Measurements from ENCODE around the gene TCFL5. TPM values are rescaled to one million over a fixed set of nuclear protein-coding genes. Genes with fewer than 3 reads are reported as not detected.

Gene TCFL5
- total RNA-seq, 1 donor from 2014 or later = 11.0 TPM

DNA sequence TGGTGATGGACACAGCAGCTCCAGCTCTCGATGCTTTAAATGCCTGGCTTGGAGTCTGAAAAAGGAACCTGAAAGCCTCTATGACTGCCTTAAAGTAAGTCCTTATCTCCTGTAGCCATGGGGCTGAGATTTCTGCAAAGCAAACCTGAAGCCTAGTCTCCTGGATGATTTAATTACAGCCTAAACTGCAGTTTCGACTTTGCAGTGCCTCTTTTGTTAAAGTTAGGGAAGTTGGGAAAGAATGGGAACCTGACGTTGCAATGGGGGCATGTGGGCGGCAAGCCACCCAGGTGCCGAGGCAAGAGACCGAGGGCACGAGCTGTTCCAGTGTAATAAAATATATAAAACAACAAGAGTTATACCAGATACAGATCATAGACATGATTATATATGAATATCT is 11.7 kb upstream of the TCFL5 start:
- FAIRE-seq = no peak
- H3K4me2 ChIP-seq (ENCODE audit: low read length) = no peak overlapping the region
- H3K27ac Mint-ChIP-seq (ENCODE audit: unreplicated experiment) = peak overlapping the region; percentile 87
- no peak for DNase-seq (ENCODE audit: low read depth)
- H3K4me3 Mint-ChIP-seq (ENCODE audit: unreplicated experiment) = no peak overlapping the region
- peaks cover 7% of the 10 kb centered on the region for H3K4me1 ChIP-seq (ENCODE audit: insufficient read depth, low read length)
- no peaks in the 10 kb centered on the region for H3K27me3 Mint-ChIP-seq (ENCODE audit: low read depth, unreplicated experiment)
- TF ChIP-seq EZH2 (IDR thresholded peaks at IDR 0.05; ENCODE audit: insufficient read depth, low read length) = no peak
- TF ChIP-seq, protein P1, sequence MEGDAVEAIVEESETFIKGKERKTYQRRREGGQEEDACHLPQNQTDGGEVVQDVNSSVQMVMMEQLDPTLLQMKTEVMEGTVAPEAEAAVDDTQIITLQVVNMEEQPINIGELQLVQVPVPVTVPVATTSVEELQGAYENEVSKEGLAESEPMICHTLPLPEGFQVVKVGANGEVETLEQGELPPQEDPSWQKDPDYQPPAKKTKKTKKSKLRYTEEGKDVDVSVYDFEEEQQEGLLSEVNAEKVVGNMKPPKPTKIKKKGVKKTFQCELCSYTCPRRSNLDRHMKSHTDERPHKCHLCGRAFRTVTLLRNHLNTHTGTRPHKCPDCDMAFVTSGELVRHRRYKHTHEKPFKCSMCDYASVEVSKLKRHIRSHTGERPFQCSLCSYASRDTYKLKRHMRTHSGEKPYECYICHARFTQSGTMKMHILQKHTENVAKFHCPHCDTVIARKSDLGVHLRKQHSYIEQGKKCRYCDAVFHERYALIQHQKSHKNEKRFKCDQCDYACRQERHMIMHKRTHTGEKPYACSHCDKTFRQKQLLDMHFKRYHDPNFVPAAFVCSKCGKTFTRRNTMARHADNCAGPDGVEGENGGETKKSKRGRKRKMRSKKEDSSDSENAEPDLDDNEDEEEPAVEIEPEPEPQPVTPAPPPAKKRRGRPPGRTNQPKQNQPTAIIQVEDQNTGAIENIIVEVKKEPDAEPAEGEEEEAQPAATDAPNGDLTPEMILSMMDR (IDR thresholded peaks at IDR 0.05; ENCODE audit: insufficient read depth, low read depth, low read length) = no peak
- no peak overlapping the region for H2AFZ ChIP-seq (ENCODE audit: low read depth, low read length)
- H3K79me2 ChIP-seq (ENCODE audit: insufficient read depth, low read length) = no peaks in the 10 kb centered on the region
- H3K9me3 ChIP-seq (ENCODE audit: insufficient read depth, low read depth, low read length) = no peaks in the 10 kb centered on the region
- H3K9me3 Mint-ChIP-seq (ENCODE audit: unreplicated experiment) = peaks cover 1% of the 10 kb centered on the region
- H3K4me3 ChIP-seq (ENCODE audit: insufficient read depth, low read depth, low read length) = no peak overlapping the region
- H3K27me3 ChIP-seq (ENCODE audit: insufficient read depth, low read length) = no peaks in the 10 kb centered on the region
- H3K9ac ChIP-seq (ENCODE audit: low read length) = no peak overlapping the region
- no peaks in the 10 kb centered on the region for H3K36me3 Mint-ChIP-seq (ENCODE audit: low read depth, unreplicated experiment)
- H3K27ac ChIP-seq (ENCODE audit: low read depth, low read length) = no peak overlapping the region
- H4K20me1 ChIP-seq (ENCODE audit: insufficient read depth, low read length) = no peaks in the 10 kb centered on the region
- H3K4me1 Mint-ChIP-seq (ENCODE audit: low read depth, unreplicated experiment) = peaks cover 18% of the 10 kb centered on the region
- no peaks in the 10 kb centered on the region for H3K36me3 ChIP-seq (ENCODE audit: insufficient read depth, low read length)

DNA sequence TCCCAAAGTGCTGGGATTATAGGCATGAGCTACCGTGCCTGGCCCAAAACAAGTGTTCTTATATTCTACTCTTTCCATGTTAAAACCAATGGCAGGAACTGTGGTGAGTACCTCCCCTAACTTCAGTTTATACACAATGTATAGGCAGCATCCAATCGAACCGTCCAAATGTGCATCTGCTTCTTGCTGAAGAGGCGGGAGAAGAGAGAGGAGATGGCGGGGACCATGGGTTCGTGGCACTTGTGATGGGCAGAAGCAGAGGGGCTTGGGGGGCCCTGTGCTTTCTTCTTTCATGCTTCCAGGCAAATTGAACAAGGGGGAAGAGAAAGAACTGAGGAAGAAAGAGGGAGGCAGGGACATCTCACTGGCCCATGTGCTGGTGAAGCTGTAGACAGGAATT is 11.2 kb upstream of the TCFL5 start:
- Histone ChIP-seq H3K27ac (ENCODE audit: low read depth, low read length) (no peak overlapping the region), H3K79me2 (ENCODE audit: insufficient read depth, low read length) (no peaks in the 10 kb centered on the region), H3K4me2 (ENCODE audit: low read length) (no peak overlapping the region), H3K36me3 (ENCODE audit: insufficient read depth, low read length) (no peaks in the 10 kb centered on the region), H3K27me3 (ENCODE audit: insufficient read depth, low read length) (no peaks in the 10 kb centered on the region), H3K9ac (ENCODE audit: low read length) (no peak overlapping the region), H4K20me1 (ENCODE audit: insufficient read depth, low read length) (no peaks in the 10 kb centered on the region), H2AFZ (ENCODE audit: low read depth, low read length) (no peak overlapping the region), H3K4me1 (ENCODE audit: insufficient read depth, low read length) (peaks cover 7% of the 10 kb centered on the region), H3K9me3 (ENCODE audit: insufficient read depth, low read depth, low read length) (no peaks in the 10 kb centered on the region), H3K4me3 (ENCODE audit: insufficient read depth, low read depth, low read length) (no peak overlapping the region)
- peak overlapping the region; percentile 38 for H3K27ac Mint-ChIP-seq (ENCODE audit: unreplicated experiment)
- H3K27me3 Mint-ChIP-seq (ENCODE audit: low read depth, unreplicated experiment) = peaks cover 3% of the 10 kb centered on the region
- FAIRE-seq (no peak), DNase-seq (ENCODE audit: low read depth) (no peak)
- no peak overlapping the region for H3K4me3 Mint-ChIP-seq (ENCODE audit: unreplicated experiment)
- H3K4me1 Mint-ChIP-seq (ENCODE audit: low read depth, unreplicated experiment) = peaks cover 18% of the 10 kb centered on the region
- H3K9me3 Mint-ChIP-seq (ENCODE audit: unreplicated experiment) = peaks cover 1% of the 10 kb centered on the region
- no peaks in the 10 kb centered on the region for H3K36me3 Mint-ChIP-seq (ENCODE audit: low read depth, unreplicated experiment)
- TF ChIP-seq, protein P1 (IDR thresholded peaks at IDR 0.05; ENCODE audit: insufficient read depth, low read depth, low read length) = no peak
- no peak for TF ChIP-seq EZH2 (IDR thresholded peaks at IDR 0.05; ENCODE audit: insufficient read depth, low read length)

DNA sequence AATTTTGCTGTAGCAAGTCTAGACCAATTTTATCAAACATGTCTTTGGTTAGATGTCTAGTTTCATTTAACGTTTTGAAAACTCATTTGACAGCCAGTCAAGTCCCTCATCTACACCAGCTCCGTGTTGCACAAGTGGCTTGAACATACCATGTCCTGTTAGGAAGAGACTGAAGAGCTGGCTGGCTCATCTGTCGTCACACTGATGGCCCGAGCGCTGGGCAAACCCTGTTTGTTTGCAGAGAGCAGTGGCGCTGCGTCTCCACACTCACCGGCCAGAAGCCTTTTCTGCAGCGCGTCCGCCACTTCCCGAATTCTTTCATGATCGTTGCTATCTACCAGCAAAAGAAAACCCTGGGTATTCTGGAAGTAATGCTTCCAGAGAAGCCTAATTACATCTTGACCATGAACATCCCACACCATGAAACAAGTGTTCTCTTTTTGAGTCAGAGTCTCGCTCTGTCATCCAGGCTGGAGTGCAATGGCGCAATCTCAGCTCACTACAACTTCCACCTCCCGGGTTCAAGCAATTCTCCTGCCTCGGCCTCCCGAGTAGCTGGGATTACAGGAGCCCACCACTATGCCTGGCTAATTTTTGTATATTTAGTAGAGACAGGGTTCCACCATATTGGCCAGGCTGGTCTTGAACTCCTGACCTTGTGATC is 10.7 kb upstream of the TCFL5 start:
- FAIRE-seq = no peak
- no peak overlapping the region for H3K4me3 Mint-ChIP-seq (ENCODE audit: unreplicated experiment)

More for the DNA sequence above, 10.7 kb upstream of the TCFL5 start:
- H3K27me3 ChIP-seq (ENCODE audit: insufficient read depth, low read length) = no peaks in the 10 kb centered on the region
- Mint-ChIP-seq H3K9me3 (ENCODE audit: unreplicated experiment) (peaks cover 1% of the 10 kb centered on the region), H3K4me1 (ENCODE audit: low read depth, unreplicated experiment) (peaks cover 18% of the 10 kb centered on the region), H3K36me3 (ENCODE audit: low read depth, unreplicated experiment) (no peaks in the 10 kb centered on the region), H3K27me3 (ENCODE audit: low read depth, unreplicated experiment) (peaks cover 3% of the 10 kb centered on the region), H3K27ac (ENCODE audit: unreplicated experiment) (no peak overlapping the region)
- H3K9ac ChIP-seq (ENCODE audit: low read length) = no peak overlapping the region
- H3K4me1 ChIP-seq (ENCODE audit: insufficient read depth, low read length) = peaks cover 7% of the 10 kb centered on the region
- no peak overlapping the region for H3K4me2 ChIP-seq (ENCODE audit: low read length)
- no peak overlapping the region for H3K4me3 ChIP-seq (ENCODE audit: insufficient read depth, low read depth, low read length)
- DNase-seq (ENCODE audit: low read depth) = no peak
- H4K20me1 ChIP-seq (ENCODE audit: insufficient read depth, low read length) = no peaks in the 10 kb centered on the region
- TF ChIP-seq, protein P1 (IDR thresholded peaks at IDR 0.05; ENCODE audit: insufficient read depth, low read depth, low read length) = no peak
- no peaks in the 10 kb centered on the region for H3K9me3 ChIP-seq (ENCODE audit: insufficient read depth, low read depth, low read length)
- H3K36me3 ChIP-seq (ENCODE audit: insufficient read depth, low read length) = no peaks in the 10 kb centered on the region
- no peaks in the 10 kb centered on the region for H3K79me2 ChIP-seq (ENCODE audit: insufficient read depth, low read length)
- no peak overlapping the region for H3K27ac ChIP-seq (ENCODE audit: low read depth, low read length)
- no peak overlapping the region for H2AFZ ChIP-seq (ENCODE audit: low read depth, low read length)
